Measurements from ENCODE around the gene PLPP2.

DNA sequence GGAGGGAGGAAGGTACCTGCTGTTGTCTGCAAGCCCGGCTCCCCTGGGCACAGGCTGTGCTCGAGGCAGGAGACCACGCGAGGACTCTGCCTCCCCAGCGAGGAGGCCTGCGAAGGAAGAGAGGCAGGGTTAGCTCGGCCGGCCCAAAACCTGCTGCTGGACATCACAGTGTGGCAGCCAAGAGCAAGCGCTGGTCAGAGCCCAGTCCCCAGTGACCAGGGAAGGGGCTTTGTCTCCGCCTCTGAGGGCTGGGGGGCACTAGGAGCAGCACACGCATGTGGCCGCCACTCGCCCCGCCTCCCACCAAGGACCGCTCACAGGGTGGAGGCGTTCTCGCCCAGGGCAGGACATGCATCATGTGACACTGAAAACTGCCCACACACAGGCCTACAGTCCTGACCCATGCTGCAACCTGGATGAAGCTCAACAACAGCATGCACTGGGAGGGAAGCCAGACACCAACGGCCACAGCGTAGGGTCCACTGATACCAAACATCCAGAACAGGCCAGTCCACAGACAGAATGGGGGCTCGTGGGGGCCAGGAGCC is 44.9 kb upstream of the PLPP2 start:
- no peak for TF ChIP-seq POLR2A (IDR thresholded peaks at IDR 0.05; ENCODE audit: extremely low read depth, insufficient read length)
- TF ChIP-seq, protein P1, sequence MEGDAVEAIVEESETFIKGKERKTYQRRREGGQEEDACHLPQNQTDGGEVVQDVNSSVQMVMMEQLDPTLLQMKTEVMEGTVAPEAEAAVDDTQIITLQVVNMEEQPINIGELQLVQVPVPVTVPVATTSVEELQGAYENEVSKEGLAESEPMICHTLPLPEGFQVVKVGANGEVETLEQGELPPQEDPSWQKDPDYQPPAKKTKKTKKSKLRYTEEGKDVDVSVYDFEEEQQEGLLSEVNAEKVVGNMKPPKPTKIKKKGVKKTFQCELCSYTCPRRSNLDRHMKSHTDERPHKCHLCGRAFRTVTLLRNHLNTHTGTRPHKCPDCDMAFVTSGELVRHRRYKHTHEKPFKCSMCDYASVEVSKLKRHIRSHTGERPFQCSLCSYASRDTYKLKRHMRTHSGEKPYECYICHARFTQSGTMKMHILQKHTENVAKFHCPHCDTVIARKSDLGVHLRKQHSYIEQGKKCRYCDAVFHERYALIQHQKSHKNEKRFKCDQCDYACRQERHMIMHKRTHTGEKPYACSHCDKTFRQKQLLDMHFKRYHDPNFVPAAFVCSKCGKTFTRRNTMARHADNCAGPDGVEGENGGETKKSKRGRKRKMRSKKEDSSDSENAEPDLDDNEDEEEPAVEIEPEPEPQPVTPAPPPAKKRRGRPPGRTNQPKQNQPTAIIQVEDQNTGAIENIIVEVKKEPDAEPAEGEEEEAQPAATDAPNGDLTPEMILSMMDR (IDR thresholded peaks at IDR 0.05; ENCODE audit: low read depth, low read length), result no peak

Measured in NB4 (cell line).